MCF 10A (cell line): ENCODE data around the gene PABPC1L. TPM values are rescaled to one million over a fixed set of nuclear protein-coding genes. Genes with fewer than 3 reads are reported as not detected.

ENCODE experiments used
- BruUV-seq: library from RNA; stranded (reverse); fragments of 400-500 nt; replicated peaks from 2 replicates; lab custom pipeline; 2021; lab: Mats Ljungman, UMichigan
- CTCF ChIA-PET: fragments of 300-600 bp; sonication (Branson Sonifier 250); formaldehyde crosslinking; extraction: SDS; loops from one replicate; lab custom pipeline; 2021; ENCODE audit warnings: antibody characterized with exemption, inconsistent platforms; lab: Yijun Ruan, JAX
- POLR2A ChIA-PET: fragments of 300-600, 350-650 bp; sonication (Branson Sonifier 250); formaldehyde crosslinking; extraction: SDS; loops from one replicate; lab custom pipeline; 2020; ENCODE audit warnings: antibody characterized with exemption, inconsistent platforms; lab: Yijun Ruan, JAX
- DNase-seq: peaks from one replicate; pipeline ENCODE4 v3.0.0-alpha.2; 2018; ENCODE audit not compliant: unreplicated experiment
- H3K27ac Mint-ChIP-seq: one replicate; pipeline ENCODE4 v1.8.0; 2022; ENCODE audit warnings: mild to moderate bottlenecking, low read depth, mixed read lengths; ENCODE audit not compliant: unreplicated experiment
- H3K27me3 Mint-ChIP-seq: one replicate; pipeline ENCODE4 v1.8.0; 2022; ENCODE audit warnings: mixed read lengths; ENCODE audit not compliant: insufficient read depth, unreplicated experiment
- H3K36me3 Mint-ChIP-seq: one replicate; pipeline ENCODE4 v1.8.0; 2022; ENCODE audit warnings: mild to moderate bottlenecking, moderate library complexity, mixed read lengths; ENCODE audit not compliant: insufficient read depth, unreplicated experiment
- H3K4me1 Mint-ChIP-seq: one replicate; pipeline ENCODE4 v1.8.0; 2022; ENCODE audit warnings: mixed read lengths; ENCODE audit not compliant: insufficient read depth, unreplicated experiment
- H3K4me3 Mint-ChIP-seq: one replicate; pipeline ENCODE4 v1.8.0; 2022; ENCODE audit warnings: mild to moderate bottlenecking, moderate library complexity, mixed read lengths; ENCODE audit not compliant: unreplicated experiment
- H3K9me3 Mint-ChIP-seq: one replicate; pipeline ENCODE4 v1.8.0; 2022; ENCODE audit warnings: mixed read lengths; ENCODE audit not compliant: unreplicated experiment
- intact Hi-C: fragments of 100-400 bp; cut with micrococcal nuclease; formaldehyde crosslinking; loops from 2 replicates; pipeline ENCODE4 v1.14.1; 2022
- total RNA-seq: library from RNA; stranded (reverse); gene quantifications from 2 replicates; pipeline ENCODE4 v1.2.3, GENCODE V29; 2022
- TF ChIP-seq, protein P1 (sequence below): fragments of 200-600 bp; IDR thresholded peaks from one replicate; pipeline ENCODE4 v1.8.0; 2022; ENCODE audit warnings: antibody characterized with exemption, mild to moderate bottlenecking; ENCODE audit not compliant: unreplicated experiment

Gene PABPC1L
- total RNA-seq, 1 experiment from 2014 or later = 150 TPM

DNA sequence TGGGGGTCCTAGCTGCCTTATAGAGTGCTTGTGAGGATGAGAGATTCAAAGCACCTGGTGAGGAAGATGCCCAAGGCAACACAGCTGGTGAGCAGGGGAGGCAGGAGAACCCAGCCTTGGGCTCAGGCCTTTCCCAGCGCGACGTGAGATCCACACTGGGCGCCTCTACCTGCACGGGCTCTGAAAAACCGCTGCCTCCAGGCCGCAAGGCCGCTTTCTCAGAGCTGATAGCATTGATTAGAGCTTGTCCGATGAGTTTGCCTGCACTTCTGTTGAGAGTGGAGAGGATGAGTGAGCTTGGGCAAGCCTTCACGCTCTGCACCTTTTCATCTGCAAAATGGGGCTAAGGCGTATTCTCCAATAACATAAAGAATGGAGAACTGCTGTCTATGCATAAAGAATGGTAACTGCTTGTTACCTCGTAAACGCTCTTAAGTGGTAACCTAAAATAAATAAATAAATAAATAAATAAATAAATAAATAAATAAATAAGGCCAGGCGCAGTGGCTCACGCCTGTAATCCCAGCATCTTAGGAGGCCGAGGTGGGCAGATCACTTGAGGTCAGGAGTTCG lies 916 bp downstream of the PABPC1L start:
- CTCF ChIA-PET = interaction anchor here (0.6 to 1.1 kb wide), 6 partner anchors 11 to 401 kb away, joined by 3 to 5 read pairs (median 3); no protein-coding TSS in a partner anchor

GRCh38 chr20:44911264-44911921 lies 1.5 kb downstream of the PABPC1L start:
- POLR2A ChIA-PET = interaction anchor here (1.0 to 5.6 kb wide), 3 partner anchors 10 to 48 kb away, joined by 3 to 33 read pairs (median 14); partner anchors contain the start of genes TOMM34 and YWHAB
- intact Hi-C loops = no loop called here
- Mint-ChIP-seq H3K4me3 (no peak overlapping the region), H3K9me3 (no peaks in the 10 kb centered on the region), H3K27me3 (no peaks in the 10 kb centered on the region), H3K27ac (peak overlapping the region; percentile 27), H3K36me3 (peaks cover 33% of the 10 kb centered on the region), H3K4me1 (no peaks in the 10 kb centered on the region)
- TSS peak; percentile 58 for BruUV-seq
- TF ChIP-seq, protein P1, sequence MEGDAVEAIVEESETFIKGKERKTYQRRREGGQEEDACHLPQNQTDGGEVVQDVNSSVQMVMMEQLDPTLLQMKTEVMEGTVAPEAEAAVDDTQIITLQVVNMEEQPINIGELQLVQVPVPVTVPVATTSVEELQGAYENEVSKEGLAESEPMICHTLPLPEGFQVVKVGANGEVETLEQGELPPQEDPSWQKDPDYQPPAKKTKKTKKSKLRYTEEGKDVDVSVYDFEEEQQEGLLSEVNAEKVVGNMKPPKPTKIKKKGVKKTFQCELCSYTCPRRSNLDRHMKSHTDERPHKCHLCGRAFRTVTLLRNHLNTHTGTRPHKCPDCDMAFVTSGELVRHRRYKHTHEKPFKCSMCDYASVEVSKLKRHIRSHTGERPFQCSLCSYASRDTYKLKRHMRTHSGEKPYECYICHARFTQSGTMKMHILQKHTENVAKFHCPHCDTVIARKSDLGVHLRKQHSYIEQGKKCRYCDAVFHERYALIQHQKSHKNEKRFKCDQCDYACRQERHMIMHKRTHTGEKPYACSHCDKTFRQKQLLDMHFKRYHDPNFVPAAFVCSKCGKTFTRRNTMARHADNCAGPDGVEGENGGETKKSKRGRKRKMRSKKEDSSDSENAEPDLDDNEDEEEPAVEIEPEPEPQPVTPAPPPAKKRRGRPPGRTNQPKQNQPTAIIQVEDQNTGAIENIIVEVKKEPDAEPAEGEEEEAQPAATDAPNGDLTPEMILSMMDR = peak; percentile 28
- DNase-seq = peak; percentile 78
- CTCF ChIA-PET = interaction anchor here (0.6 to 0.7 kb wide), 2 partner anchors 144 to 400 kb away, joined by 3 read pairs; no protein-coding TSS in a partner anchor

More for the DNA sequence above, 916 bp downstream of the PABPC1L start:
- Mint-ChIP-seq H3K9me3 (no peaks in the 10 kb centered on the region), H3K4me1 (no peaks in the 10 kb centered on the region), H3K27me3 (no peaks in the 10 kb centered on the region), H3K4me3 (peak overlapping the region; percentile 83), H3K27ac (peak overlapping the region; percentile 46), H3K36me3 (peaks cover 39% of the 10 kb centered on the region)
- TSS peak; percentile 0 for BruUV-seq
- peak; percentile 9 for DNase-seq
- POLR2A ChIA-PET = interaction anchor here (0.5 to 5.6 kb wide), 6 partner anchors 10 to 605 kb away, joined by 3 to 33 read pairs (median 4); partner anchors contain the start of genes TOMM34 and YWHAB
- TF ChIP-seq, protein P1 = no peak
- intact Hi-C loops = no loop called here

DNA sequence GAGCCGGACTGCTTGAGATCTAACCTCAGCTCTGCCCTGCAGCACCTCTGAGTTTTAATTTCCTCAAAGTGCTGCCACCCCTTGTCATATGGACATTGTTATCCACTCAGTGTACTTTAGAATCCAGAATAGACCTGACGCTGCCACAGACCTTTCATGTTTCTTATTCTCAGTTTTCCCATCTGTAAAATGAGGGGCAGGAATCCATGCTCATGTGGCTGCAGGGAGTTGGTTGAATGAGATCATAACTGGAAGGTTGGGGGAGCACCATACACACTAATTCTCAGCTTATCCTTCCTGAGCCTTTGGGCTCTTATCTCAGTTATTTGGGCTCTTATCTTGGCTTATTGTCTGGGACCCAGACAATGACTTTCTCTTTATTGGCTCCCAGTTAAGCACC lies 2.3 kb downstream of the PABPC1L start:
- Mint-ChIP-seq H3K27ac (no peak overlapping the region), H3K27me3 (no peaks in the 10 kb centered on the region), H3K9me3 (no peaks in the 10 kb centered on the region), H3K36me3 (peaks cover 25% of the 10 kb centered on the region), H3K4me3 (no peak overlapping the region), H3K4me1 (no peaks in the 10 kb centered on the region)
- ChIA-PET POLR2A (interaction anchor here (1.0 to 5.6 kb wide), 2 partner anchors 9 to 48 kb away, joined by 3 to 33 read pairs; partner anchors contain the start of gene TOMM34), CTCF (interaction anchor here (1.2 kb wide), 1 partner anchor 12 kb away, joined by 3 read pairs; no protein-coding TSS in a partner anchor)
- intact Hi-C loops = no loop called here
- no TSS peak for BruUV-seq
- DNase-seq = no peak
- TF ChIP-seq, protein P1 = no peak

GRCh38 chr20:44914924-44915323 lies 5.1 kb downstream of the PABPC1L start:
- DNase-seq = no peak
- no peak overlapping the region for H3K27ac Mint-ChIP-seq
- ChIA-PET POLR2A (interaction anchor here (0.5 kb wide), 1 partner anchor 16 kb away, joined by 3 read pairs; no protein-coding TSS in a partner anchor), CTCF (interaction anchor here (1.1 kb wide), 1 partner anchor 50 kb away, joined by 5 read pairs; no protein-coding TSS in a partner anchor)
- no peak overlapping the region for H3K4me3 Mint-ChIP-seq
- peaks cover 6% of the 10 kb centered on the region for H3K36me3 Mint-ChIP-seq
- no peaks in the 10 kb centered on the region for H3K4me1 Mint-ChIP-seq
- no peaks in the 10 kb centered on the region for H3K27me3 Mint-ChIP-seq
- TF ChIP-seq, protein P1 = no peak
- intact Hi-C loops = no loop called here
- BruUV-seq = no TSS peak
- H3K9me3 Mint-ChIP-seq = no peaks in the 10 kb centered on the region
